ENCODE measurements around the gene ATAT1. TPM values are rescaled to one million over a fixed set of nuclear protein-coding genes. Genes with fewer than 3 reads are reported as not detected.

The ATAT1 gene
- total and polyA plus RNA-seq, 2 of the 13 experiments (the other 11 are each of a cell fraction or from before 2014, with no cell fraction given), result 9.2 to 23.6 TPM

GRCh38 chr6:30616811-30617564 lies 9.7 kb upstream of the ATAT1 start, which contains the start of gene PPP1R10 (continued):
- TF ChIP-seq RBAK (CRISPR knock-in tag; IDR thresholded peaks at IDR 0.05), result no peak
- peak; percentile 91 for TF ChIP-seq CSRNP1 (CRISPR knock-in tag; IDR thresholded peaks at IDR 0.05)
- peak; percentile 74; the same call in 1 of the 2 replicates for TF ChIP-seq CBFB (CRISPR knock-in tag; IDR thresholded peaks at IDR 0.05)
- TF ChIP-seq ZNF589 (CRISPR knock-in tag; conservative IDR thresholded peaks at IDR 0.05), result no peak
- peak; percentile 67; the same call in 1 of the 2 replicates for TF ChIP-seq PHF21A (CRISPR knock-in tag; IDR thresholded peaks at IDR 0.05)
- TF ChIP-seq JUN (CRISPR knock-in tag; IDR thresholded peaks at IDR 0.05), result no peak
- no peak for TF ChIP-seq ZKSCAN8 (CRISPR knock-in tag; IDR thresholded peaks at IDR 0.05; ENCODE audit: borderline replicate concordance)
- TF ChIP-seq ZBTB1 (CRISPR knock-in tag; IDR thresholded peaks at IDR 0.05; ENCODE audit: borderline replicate concordance), result no peak
- peak; percentile 69 for TF ChIP-seq MLX (CRISPR knock-in tag; IDR thresholded peaks at IDR 0.05)
- peak; percentile 36; the same call in 1 of the 2 replicates for TF ChIP-seq USF2 (IDR thresholded peaks at IDR 0.05; ENCODE audit: low read depth, low read length)
- peak; percentile 83 for TF ChIP-seq USF2 (CRISPR knock-in tag; IDR thresholded peaks at IDR 0.05; ENCODE audit: borderline replicate concordance)
- no peak for TF ChIP-seq RFX1 (IDR thresholded peaks at IDR 0.05)
- no peak for TF ChIP-seq SNRNP70 (IDR thresholded peaks at IDR 0.05; ENCODE audit: low read depth, low read length)
- TF ChIP-seq ZNF224 (CRISPR knock-in tag; IDR thresholded peaks at IDR 0.05), result peak; percentile 52; the same call in 1 of the 2 replicates
- TF ChIP-seq ZC3H13 (CRISPR knock-in tag; IDR thresholded peaks at IDR 0.05), result no peak
- peak; percentile 97 for TF ChIP-seq AFF4 (CRISPR knock-in tag; IDR thresholded peaks at IDR 0.05)
- 0 out of 2 replicates have a peak, but pooled peaks have one; percentile 28 for TF ChIP-seq KMT2B (CRISPR knock-in tag; IDR thresholded peaks at IDR 0.05)
- peak; percentile 85 for TF ChIP-seq MNT (IDR thresholded peaks at IDR 0.05)
- TF ChIP-seq AKAP8 (CRISPR knock-in tag; IDR thresholded peaks at IDR 0.05), result peak; percentile 38; the same call in 1 of the 2 replicates
- no peak for TF ChIP-seq ZBTB42 (CRISPR knock-in tag; IDR thresholded peaks at IDR 0.05)
